Superior temporal gyrus (tissue), 1 donor: ENCODE results near the gene RET.

ENCODE experiments used
- DNase-seq: peaks from one replicate; pipeline ENCODE4 v3.0.0-alpha.2; 2016; ENCODE audit errors: extremely low spot score

RET gene

GRCh38 chr10:43108951-43109350, 32.1 kb downstream of the RET start:
- no peak for DNase-seq

- DNase-seq = no peak
Observed at GRCh38 chr10:43109671-43110249, 32.9 kb downstream of the RET start.

- no peak for DNase-seq
Observed at GRCh38 chr10:43110338-43111071, 33.6 kb downstream of the RET start.

- DNase-seq = no peak
Observed at GRCh38 chr10:43111101-43111500, 34.2 kb downstream of the RET start.

GRCh38 chr10:43111921-43112607, 35.2 kb downstream of the RET start:
- no peak for DNase-seq

- no peak for DNase-seq
Observed at GRCh38 chr10:43112608-43112961, 35.7 kb downstream of the RET start.

- no peak for DNase-seq
Observed at GRCh38 chr10:43113201-43114087, 36.6 kb downstream of the RET start.

GRCh38 chr10:43114088-43114742, 37.3 kb downstream of the RET start:
- no peak for DNase-seq

- no peak for DNase-seq
Observed at GRCh38 chr10:43114743-43115611, 38.1 kb downstream of the RET start.

- no peak for DNase-seq
Observed at GRCh38 chr10:43115881-43116595, 39.2 kb downstream of the RET start.

GRCh38 chr10:43116596-43116995, 39.7 kb downstream of the RET start:
- no peak for DNase-seq

GRCh38 chr10:43117031-43117776, 40.3 kb downstream of the RET start:
- DNase-seq = no peak

- DNase-seq = no peak
Observed at GRCh38 chr10:43117777-43118583, 41.1 kb downstream of the RET start.

GRCh38 chr10:43118631-43119415, 42.0 kb downstream of the RET start:
- no peak for DNase-seq

GRCh38 chr10:43119416-43120115, 42.7 kb downstream of the RET start:
- no peak for DNase-seq

- DNase-seq = no peak
Observed at GRCh38 chr10:43120116-43120928, 43.5 kb downstream of the RET start.
